GM12878 (cell line): ENCODE measurements around the gene ABI2. TPM values are rescaled to one million over a fixed set of nuclear protein-coding genes. Genes with fewer than 3 reads are reported as not detected.

ENCODE experiments used
- ATAC-seq: fragments of 200-7000 bp; cut with Tn5 transposase; 3 replicates; pipeline ENCODE4 v1.9.1; 2020; ENCODE audit warnings: mild to moderate bottlenecking, moderate library complexity
- BruUV-seq: library from RNA; stranded (reverse); fragments of 400-500 nt; replicated peaks from 2 replicates; lab custom pipeline; 2021; lab: Mats Ljungman, UMichigan
- CTCF ChIA-PET: fragments of 300-600 bp; sonication (Branson Sonifier 250); formaldehyde crosslinking; extraction: SDS; loops from one replicate; lab custom pipeline; 2021; ENCODE audit warnings: inconsistent platforms; lab: Yijun Ruan, JAX
- POLR2A ChIA-PET: fragments of 350-600 bp; formaldehyde crosslinking; extraction: SDS; loops from one replicate; lab custom pipeline; 2021; ENCODE audit warnings: inconsistent platforms; lab: Charles Lee
- RAD21 ChIA-PET: fragments of 300-600 bp; sonication (Branson Sonifier 250); formaldehyde crosslinking; loops from one replicate; lab custom pipeline; 2023; ENCODE audit warnings: antibody characterized with exemption; ENCODE audit not compliant: unreplicated experiment; lab: Charles Lee
- SMC1A ChIA-PET: fragments of 300-600 bp; sonication (Branson Sonifier 250); formaldehyde crosslinking; loops from one replicate; lab custom pipeline; 2023; ENCODE audit not compliant: unreplicated experiment, uncharacterized antibody; lab: Charles Lee
- DNase-seq: peaks from one replicate; pipeline ENCODE4 v3.0.0-alpha.2; 2011; ENCODE audit warnings: low read depth, low spot score
- FAIRE-seq: peaks from 3 replicates; lab custom pipeline; 2011; peaks lifted over from hg19 to GRCh38; lab: Jason Lieb, UNC
- H2AFZ ChIP-seq: 2 replicates; pipeline ENCODE4 v1.6.0; 2011; ENCODE audit warnings: low read depth, low read length, control low read depth; ENCODE audit not compliant: control insufficient read depth
- H3K27ac ChIP-seq: 2 replicates; pipeline ENCODE4 v1.5.1; 2011; ENCODE audit warnings: control low read depth; ENCODE audit not compliant: control insufficient read depth, insufficient read depth
- H3K27me3 ChIP-seq, 2 experiments: replicated peaks in 1 of 2; 2 replicates each; pipeline versions ENCODE4 v1.6.0 to v1.6.1; 2011; ENCODE audit warnings: low read length in 1 of 2; ENCODE audit not compliant: control insufficient read depth in 2 of 2, insufficient read depth in 2 of 2
- H3K36me3 ChIP-seq, 2 experiments: 2 replicates each; pipeline ENCODE4 v1.5.1; 2011; ENCODE audit warnings: low read length in 1 of 2; ENCODE audit not compliant: control insufficient read depth in 2 of 2, insufficient read depth in 2 of 2
- H3K4me1 ChIP-seq: 2 replicates; pipeline ENCODE4 v1.6.1; 2011; ENCODE audit warnings: mild to moderate bottlenecking, low read length, moderate library complexity, mixed read lengths; ENCODE audit not compliant: control insufficient read depth, insufficient read depth
- H3K4me2 ChIP-seq: 2 replicates; pipeline ENCODE4 v1.6.0; 2011; ENCODE audit warnings: control low read depth; ENCODE audit not compliant: control insufficient read depth, insufficient read depth
- H3K4me3 ChIP-seq: fragments of 200-600 bp; sonication (generic); 2 replicates; pipeline ENCODE4 v1.5.1; 2016
- H3K79me2 ChIP-seq: 2 replicates; pipeline ENCODE4 v1.6.0; 2011; ENCODE audit warnings: low read length; ENCODE audit not compliant: control insufficient read depth, insufficient read depth
- H3K9ac ChIP-seq: 2 replicates; pipeline ENCODE4 v1.8.0; 2011; ENCODE audit warnings: low read length, control low read depth, mixed read lengths; ENCODE audit not compliant: control insufficient read depth, insufficient read depth
- H3K9me3 ChIP-seq: replicated peaks from 3 replicates; pipeline ENCODE4 v1.5.1; 2011; ENCODE audit warnings: mild to moderate bottlenecking, low read length; ENCODE audit not compliant: control insufficient read depth, insufficient read depth
- H4K20me1 ChIP-seq: 2 replicates; pipeline ENCODE4 v1.6.0; 2011; ENCODE audit not compliant: control insufficient read depth, insufficient read depth
- ATF7 ChIP-seq: fragments of 450-650 bp; IDR thresholded peaks from 2 replicates; pipeline ENCODE4 v1.6.1; 2016; ENCODE audit warnings: low read depth, mild to moderate bottlenecking
- BACH1 ChIP-seq: fragments of 450-650 bp; IDR thresholded peaks from 2 replicates; pipeline ENCODE4 v1.6.1; 2017; ENCODE audit warnings: mild to moderate bottlenecking, borderline replicate concordance
- BRCA1 ChIP-seq: IDR thresholded peaks from 2 replicates; pipeline ENCODE4 v1.6.1; 2011; ENCODE audit warnings: low read depth, low read length, improper control_type of control experiment
- E2F4 ChIP-seq: IDR thresholded peaks from 2 replicates; pipeline ENCODE4 v1.6.1; 2012; ENCODE audit warnings: low read depth, low read length, improper control_type of control experiment
- EGR1 ChIP-seq, 2 experiments: IDR thresholded peaks; 1 replicate in 1 of 2; 2 replicates in 1 of 2; pipeline ENCODE4 v1.6.1; 2011 to 2012; ENCODE audit warnings: low read depth in 2 of 2, low read length in 2 of 2, borderline replicate concordance in 1 of 2, mild to moderate bottlenecking in 1 of 2, moderate library complexity in 1 of 2
- EZH2 ChIP-seq: IDR thresholded peaks from 2 replicates; pipeline ENCODE4 v1.6.1; 2012; ENCODE audit warnings: low read depth, mild to moderate bottlenecking, control low read depth, inconsistent platforms, low read length, borderline replicate concordance; ENCODE audit not compliant: control insufficient read depth
- HCFC1 ChIP-seq: fragments of 150-350 bp; IDR thresholded peaks from 2 replicates; pipeline ENCODE4 v1.6.1; 2014; ENCODE audit warnings: low read length
- HDAC6 ChIP-seq: fragments of 200-600 bp; sonication (generic); IDR thresholded peaks from one replicate; pipeline ENCODE4 v1.8.0; 2017; ENCODE audit warnings: antibody characterized with exemption; ENCODE audit not compliant: unreplicated experiment
- IKZF1 ChIP-seq: fragments of 450-650 bp; conservative IDR thresholded peaks from 2 replicates; pipeline ENCODE4 v1.6.1; 2017; ENCODE audit warnings: antibody characterized with exemption, mild to moderate bottlenecking
- NR2F1 ChIP-seq: fragments of 450-650 bp; conservative IDR thresholded peaks from 2 replicates; pipeline ENCODE4 v1.6.1; 2017; ENCODE audit warnings: mild to moderate bottlenecking
- PAX8 ChIP-seq: fragments of 450-650 bp; IDR thresholded peaks from 2 replicates; pipeline ENCODE4 v1.6.1; 2017; ENCODE audit warnings: mild to moderate bottlenecking, moderate library complexity
- POU2F2 ChIP-seq: IDR thresholded peaks from 3 replicates; pipeline ENCODE4 v1.6.1; 2011; ENCODE audit warnings: low read depth, mild to moderate bottlenecking, low read length, borderline replicate concordance
- RAD51 ChIP-seq: fragments of 450-650 bp; IDR thresholded peaks from 2 replicates; pipeline ENCODE4 v1.6.1; 2016; ENCODE audit warnings: moderate library complexity, mild to moderate bottlenecking, inconsistent platforms
- RELA ChIP-seq: fragments of 450-650 bp; IDR thresholded peaks from 2 replicates; pipeline ENCODE4 v1.8.0; 2014; ENCODE audit warnings: borderline replicate concordance; ENCODE audit not compliant: partially characterized antibody
- SMC3 ChIP-seq: IDR thresholded peaks from 2 replicates; pipeline ENCODE4 v1.6.1; 2011; ENCODE audit warnings: low read length, improper control_type of control experiment, borderline replicate concordance
- ZBTB33 ChIP-seq: fragments of 450-650 bp; IDR thresholded peaks from 2 replicates; pipeline ENCODE4 v1.6.1; 2017; ENCODE audit warnings: mild to moderate bottlenecking
- ZNF207 ChIP-seq: fragments of 450-650 bp; IDR thresholded peaks from 2 replicates; pipeline ENCODE4 v1.6.1; 2014; ENCODE audit warnings: antibody characterized with exemption, mild to moderate bottlenecking, borderline replicate concordance
- ZNF217 ChIP-seq: fragments of 450-650 bp; IDR thresholded peaks from 2 replicates; pipeline ENCODE4 v1.6.1; 2017; ENCODE audit warnings: antibody characterized with exemption, mild to moderate bottlenecking
- WGBS: methylation state at CpG from one replicate; pipeline ENCODE4 v1.1.6; 2016; ENCODE audit warnings: low lambda C conversion rate; ENCODE audit not compliant: insufficient replicate concordance, insufficient coverage; ENCODE audit errors: missing lambda C conversion rate; 5-methylcytosine and 5-hydroxymethylcytosine counted together
- in situ Hi-C: fragments of 300-500 bp; cut with MboI; formaldehyde crosslinking; loops from 9 replicates; pipeline ENCODE4 v1.14.3; 2018; ENCODE audit warnings: mixed read lengths
- intact Hi-C: fragments of 100-400 bp; cut with micrococcal nuclease; formaldehyde crosslinking; loops from one replicate; pipeline ENCODE4 v1.14.2; 2022; ENCODE audit not compliant: unreplicated experiment
- polyA plus RNA-seq, 11 experiments: library from polyadenylated mRNA; depleted of rRNA in 4 of 11; unstranded in 6 of 11; stranded (reverse) in 5 of 11; fragments of >200 nt; fragmentation: Nextera tagmentation in 4 of 11; fragmentation: Illumina TruSeq in 1 of 11; extraction: Ambion mirVana in 4 of 11; extraction: Trizol in 1 of 11; gene quantifications; 1 replicate in 1 of 11; 2 replicates in 10 of 11; pipeline versions ENCODE4 v1.2.1 to v1.2.3, GENCODE V29; 2011 to 2016; ENCODE audit warnings: inconsistent platforms in 2 of 11, missing spikeins in 2 of 11, low read depth in 1 of 11
- total RNA-seq, 4 experiments: library from RNA; depleted of rRNA in 3 of 4; stranded (reverse); fragments of >200 nt in 3 of 4; fragmentation: Illumina TruSeq in 1 of 4; extraction: Trizol in 1 of 4; gene quantifications; 2 replicates each; pipeline versions ENCODE4 v1.2.1 to v1.2.3, GENCODE V29; 2013 to 2021

Gene ABI2
- total and polyA plus RNA-seq, 10 of the 15 experiments (the other 5 are each of a cell fraction or from before 2014, with no cell fraction given): 8.9 to 44.5 (median 30.3) TPM

- TF ChIP-seq ZBTB33: no peak
- TF ChIP-seq ATF7: no peak
- no peak for TF ChIP-seq BACH1
- TF ChIP-seq RAD51: no peak
- TF ChIP-seq HDAC6: no peak
Observed at GRCh38 chr2:203286532-203286931, 41.7 kb upstream of the ABI2 start (continued).

- SMC1A ChIA-PET: interaction anchor here (2.1 kb wide), 1 partner anchor 27 kb away, joined by 4 read pairs; no protein-coding TSS in a partner anchor
- POLR2A ChIA-PET: interaction anchor here (0.6 to 0.7 kb wide), 3 partner anchors 27 to 880 kb away, joined by 3 to 6 read pairs (median 3); no protein-coding TSS in a partner anchor
- no TSS peak for BruUV-seq
- H4K20me1 ChIP-seq: no peaks in the 10 kb centered on the region
- 100% methylated on average over 2 of the region's 3 CpGs for WGBS
- H3K36me3 ChIP-seq: no peaks in the 10 kb centered on the region; a peak in 1 of 4 replicates
- in situ Hi-C loops: no loop called here
- ATAC-seq (no peak), FAIRE-seq (no peak), DNase-seq (no peak)
- H3K27me3 ChIP-seq: no peaks in the 10 kb centered on the region
- RAD21 ChIA-PET: no interaction called here
- H3K4me2 ChIP-seq: no peak overlapping the region
- no peak overlapping the region for H2AFZ ChIP-seq
- no peak for TF ChIP-seq ZNF207
- TF ChIP-seq RELA: no peak
- no peak for TF ChIP-seq NR2F1
- TF ChIP-seq ATF7: no peak
- no peak for TF ChIP-seq ZNF217
- no peak for TF ChIP-seq BRCA1
- TF ChIP-seq IKZF1: no peak
- no peak for TF ChIP-seq EZH2
- TF ChIP-seq PAX8: no peak
- no peak for TF ChIP-seq SMC3
- TF ChIP-seq POU2F2: no peak
- no peak for TF ChIP-seq EGR1 (IDR thresholded peaks at IDR 0.05; ENCODE audit: borderline replicate concordance in 1 of 2, low read depth in 2 of 2, low read length in 2 of 2)
- TF ChIP-seq HCFC1: no peak
- TF ChIP-seq E2F4: no peak
- H3K9me3 ChIP-seq: no peaks in the 10 kb centered on the region
- CTCF ChIA-PET: interaction anchor here (1.0 kb wide), 1 partner anchor 16 kb away, joined by 3 read pairs; no protein-coding TSS in a partner anchor
- H3K9ac ChIP-seq: no peak overlapping the region
- H3K79me2 ChIP-seq: no peaks in the 10 kb centered on the region
- no peak overlapping the region for H3K4me3 ChIP-seq
- intact Hi-C loops: no loop called here
- H3K27ac ChIP-seq: no peak overlapping the region
- H3K4me1 ChIP-seq: no peaks in the 10 kb centered on the region
Observed at GRCh38 chr2:203301667-203302066, 26.5 kb upstream of the ABI2 start.
